HL-60/S4 treated with retinoic acid at 250 ng/mL for 4 days and 3 days (cell line): Measurements from ENCODE around the gene TOP3A.

Experiments
- in situ Hi-C: fragments of 300-500 bp; cut with MboI; formaldehyde crosslinking; loops from 2 replicates; pipeline ENCODE4 v1.7.0; 2022; ENCODE audit warnings: low sequenced_read_pairs

Gene TOP3A

DNA sequence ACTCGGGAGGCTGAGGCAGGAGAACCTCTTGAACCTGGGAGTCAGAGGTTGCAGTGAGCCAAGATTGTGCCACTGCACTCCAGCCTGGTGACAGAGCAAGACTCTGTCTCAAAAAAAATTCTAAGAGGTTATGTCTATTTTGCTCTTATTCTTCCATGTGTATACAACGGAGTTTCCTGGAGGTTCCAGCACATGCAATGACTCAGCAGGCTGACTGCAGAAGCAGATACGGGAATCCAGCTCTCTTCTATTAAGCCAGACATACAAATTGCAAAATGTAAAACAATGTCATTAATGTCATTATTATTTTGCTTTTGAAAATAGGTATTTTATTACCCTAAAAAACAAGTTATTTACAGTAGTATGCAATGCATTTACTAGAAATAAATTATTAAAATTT lies 35.9 kb downstream of the TOP3A start:
- in situ Hi-C loops = no loop called here

DNA sequence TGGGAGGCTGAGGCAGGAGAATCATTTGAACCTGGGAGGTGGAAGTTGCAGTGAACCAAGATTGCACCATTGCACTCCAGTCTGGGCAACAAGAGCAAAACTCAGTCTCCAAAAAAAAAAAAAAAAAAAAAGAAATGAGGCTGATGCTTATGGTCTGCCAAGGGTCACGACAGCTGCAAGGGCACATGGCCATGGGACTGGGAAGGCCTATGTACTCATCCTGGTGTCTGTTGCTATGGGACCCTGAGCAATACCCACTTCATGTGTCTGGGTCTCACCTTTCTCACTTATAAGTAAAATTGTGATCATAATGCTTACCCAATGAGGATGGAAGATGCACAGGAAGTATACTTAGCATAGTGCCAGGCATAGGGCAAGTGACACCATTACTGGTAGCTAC lies 37.7 kb downstream of the TOP3A start:
- in situ Hi-C loops = no loop called here

DNA sequence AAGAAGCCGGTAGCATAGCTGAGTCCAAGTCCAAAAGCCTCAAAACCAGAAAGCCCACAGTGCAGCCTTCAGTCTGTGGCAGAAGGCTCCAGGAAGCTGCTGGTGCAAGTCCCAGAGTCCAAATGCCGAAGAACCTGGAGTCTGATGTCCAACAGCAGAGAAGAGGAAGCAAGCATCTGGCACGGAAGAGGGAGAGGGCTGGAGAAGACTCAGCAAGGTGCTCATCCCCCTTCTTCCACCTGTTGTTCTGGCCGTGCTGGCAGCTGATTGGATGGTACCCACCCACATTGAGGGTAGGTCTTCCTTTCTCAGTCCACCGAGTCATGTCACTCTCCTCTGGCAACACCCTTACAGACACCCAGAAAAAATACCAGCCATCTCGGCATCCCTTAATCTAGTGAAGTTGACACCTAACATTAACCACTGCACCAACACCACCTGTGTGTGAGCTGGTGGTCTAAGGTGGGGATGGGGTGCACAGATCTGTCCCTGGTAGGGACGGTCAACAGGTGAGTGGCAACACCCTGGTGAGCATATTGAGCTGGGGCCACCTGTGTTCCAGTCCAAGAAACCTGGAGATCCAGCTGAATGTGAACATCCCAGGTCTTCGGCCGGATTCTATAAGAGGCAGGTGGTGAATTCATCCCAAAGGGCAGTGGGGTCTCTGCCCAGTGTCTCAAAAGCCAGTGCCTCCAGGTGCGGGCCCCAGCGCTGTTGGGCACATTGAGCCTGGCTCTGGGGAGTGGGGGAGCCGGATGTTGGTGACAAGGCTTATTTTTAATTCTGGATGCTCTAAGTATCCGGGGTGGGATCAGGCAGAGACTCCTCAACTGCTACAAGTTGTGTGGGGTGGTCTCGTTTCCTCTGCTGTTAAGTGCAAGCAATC lies 44.5 kb downstream of the TOP3A start:
- in situ Hi-C loops = no loop called here

- in situ Hi-C loops = no loop called here
Measured at GRCh38 chr17:18267927-18268711, 46.7 kb downstream of the TOP3A start.

- in situ Hi-C loops = no loop called here
Measured at GRCh38 chr17:18267366-18267765, 47.4 kb downstream of the TOP3A start.

DNA sequence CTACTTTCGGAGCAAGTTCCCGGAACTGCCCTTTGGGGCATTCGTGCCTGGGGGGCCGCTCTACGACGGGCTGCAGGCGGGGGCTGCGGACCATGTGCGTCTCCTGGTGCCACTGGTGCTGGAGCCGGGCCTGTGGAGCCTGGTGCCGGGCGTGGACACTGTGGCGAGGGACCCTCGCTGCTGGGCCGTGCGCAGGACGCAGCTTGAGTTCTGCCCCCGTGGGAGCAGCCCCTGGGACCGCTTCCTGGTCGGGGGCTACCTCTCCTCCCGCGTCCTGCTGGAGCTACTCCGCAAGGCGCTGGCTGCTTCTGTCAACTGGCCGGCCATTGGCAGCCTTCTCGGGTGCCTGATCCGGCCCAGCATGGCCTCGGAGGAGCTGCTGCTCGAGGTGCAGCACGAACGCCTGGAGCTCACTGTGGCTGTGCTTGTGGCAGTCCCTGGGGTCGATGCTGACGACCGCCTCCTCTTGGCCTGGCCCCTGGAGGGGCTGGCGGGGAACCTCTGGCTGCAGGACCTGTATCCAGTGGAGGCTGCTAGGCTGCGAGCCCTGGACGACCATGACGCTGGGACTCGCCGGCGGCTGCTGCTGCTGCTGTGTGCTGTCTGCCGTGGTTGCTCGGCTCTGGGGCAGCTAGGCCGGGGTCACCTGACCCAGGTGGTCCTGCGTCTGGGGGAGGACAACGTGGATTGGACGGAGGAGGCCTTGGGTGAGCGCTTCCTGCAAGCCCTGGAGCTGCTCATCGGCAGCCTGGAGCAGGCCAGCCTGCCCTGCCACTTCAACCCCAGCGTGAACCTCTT lies 50.7 kb downstream of the TOP3A start:
- in situ Hi-C loops = no loop called here

- in situ Hi-C loops = no loop called here
Measured at GRCh38 chr17:18262641-18263040, 52.2 kb downstream of the TOP3A start.

- in situ Hi-C loops = no loop called here
Measured at GRCh38 chr17:18262111-18262510, 52.7 kb downstream of the TOP3A start.

DNA sequence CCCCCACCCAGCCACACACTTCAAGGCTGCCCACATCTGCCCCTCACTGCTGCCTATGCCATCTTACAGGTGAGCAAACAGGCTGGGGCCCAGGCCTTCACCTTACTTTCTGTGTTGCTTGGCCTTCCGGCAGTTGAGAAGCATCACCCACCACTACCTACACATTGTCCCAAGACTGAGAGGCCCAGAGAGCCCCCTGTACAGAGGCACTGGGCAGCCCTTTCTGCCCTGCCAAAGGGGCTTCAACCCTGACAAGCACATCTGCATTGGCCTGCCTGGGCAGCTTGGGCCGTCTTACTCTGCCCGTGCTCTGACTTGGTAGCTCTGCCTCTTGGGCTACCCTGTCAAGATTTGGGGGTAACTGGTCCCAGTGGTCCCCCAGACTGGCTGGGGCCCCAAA lies 53.1 kb downstream of the TOP3A start:
- in situ Hi-C loops = no loop called here

DNA sequence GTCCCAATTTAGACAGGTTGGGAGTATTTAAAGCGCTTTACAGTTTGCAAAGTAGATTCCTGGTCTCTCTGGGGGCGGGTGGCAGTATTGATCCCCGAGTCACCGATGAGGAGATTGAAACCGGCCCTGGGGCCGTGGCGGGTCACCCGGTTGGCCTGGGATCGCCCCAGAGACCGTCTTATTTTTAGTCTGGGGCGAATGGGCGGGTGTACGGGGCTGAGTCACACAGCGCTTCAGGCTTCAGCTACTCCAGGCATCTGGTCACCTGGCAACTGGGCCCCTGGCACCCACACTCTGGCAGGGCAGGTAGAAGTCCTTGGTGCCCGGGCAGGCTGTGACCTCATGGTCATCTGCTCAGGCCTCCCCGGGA lies 53.7 kb downstream of the TOP3A start:
- in situ Hi-C loops = no loop called here

- in situ Hi-C loops = no loop called here
Measured at GRCh38 chr17:18260332-18261145, 54.3 kb downstream of the TOP3A start, which contains the start of gene MIEF2. MIEF2 (plus strand) TSS chr17:18260662; CDS start chr17:18262721, 2,059 bp downstream.

DNA sequence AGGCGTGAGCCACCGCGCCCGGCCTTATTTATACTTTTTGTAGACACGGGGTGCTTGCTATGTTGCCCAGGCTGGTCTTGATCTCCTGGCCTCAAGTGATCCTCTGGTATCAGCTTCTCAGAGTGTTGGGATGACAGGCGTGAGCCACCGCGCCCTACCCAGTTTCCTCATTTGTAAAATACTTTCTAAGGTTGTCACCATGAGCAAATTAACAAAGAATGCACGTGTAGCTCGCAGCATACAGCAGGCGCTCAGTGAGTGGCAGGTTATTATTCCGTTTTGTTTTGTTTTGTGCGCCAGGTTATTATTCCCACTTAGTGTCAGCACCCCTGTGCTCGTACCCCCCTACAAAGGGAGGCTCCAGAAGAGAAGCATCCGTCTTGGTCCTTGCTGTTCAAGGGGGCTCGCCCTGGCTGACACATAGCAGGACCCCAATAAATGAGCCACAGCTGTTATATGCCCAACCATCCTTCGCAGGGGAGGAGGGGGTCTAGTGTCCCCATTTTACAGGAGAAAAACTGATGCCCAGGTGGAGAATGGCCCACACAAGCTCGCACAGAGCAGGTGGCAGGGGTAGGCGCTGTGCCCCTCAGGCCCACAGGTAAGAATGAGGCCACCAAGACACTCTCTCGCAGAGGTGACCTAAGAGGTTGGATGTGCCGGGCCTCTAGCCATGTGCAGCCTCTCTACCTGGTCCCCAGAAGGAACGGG lies 55.0 kb downstream of the TOP3A start:
- in situ Hi-C loops = no loop called here

DNA sequence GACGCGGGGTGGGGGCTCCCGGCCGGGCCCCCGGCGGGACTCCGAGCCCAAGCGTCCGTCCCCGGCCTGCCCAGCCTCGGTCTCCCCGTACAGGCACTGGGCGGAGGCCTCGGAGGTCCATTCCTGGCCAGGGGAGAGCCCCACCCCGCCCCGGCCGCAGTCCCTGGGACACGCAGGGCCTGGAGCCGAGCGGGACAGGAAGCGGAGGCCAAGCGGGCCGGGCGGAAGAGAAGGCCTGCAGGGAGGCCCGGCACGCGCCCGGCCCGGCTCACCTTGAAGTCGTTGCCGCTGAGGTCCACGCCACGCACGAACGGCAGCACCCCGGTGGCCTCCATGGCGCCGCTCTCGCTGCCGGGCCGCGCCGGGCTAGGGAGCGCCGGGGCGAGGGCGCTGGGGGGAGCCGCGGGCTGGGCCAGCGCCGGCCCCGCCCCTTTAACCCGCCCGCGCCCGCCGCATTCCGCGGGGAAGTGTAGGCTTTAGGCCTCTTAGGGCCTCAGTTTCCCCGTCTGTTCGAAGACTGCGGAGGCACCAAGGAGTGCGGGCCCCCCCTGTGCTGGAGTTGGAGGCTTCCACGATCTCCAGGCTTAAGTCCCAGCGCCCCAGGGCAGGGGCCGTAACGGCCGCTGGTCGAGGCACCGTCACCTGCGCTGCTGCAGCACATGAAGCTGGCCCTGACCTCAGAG lies 56.3 kb downstream of the TOP3A start, which contains the start of gene FLII:
Gene FLII, minus strand, starts transcription at position 383 of the 683 bp plus-strand sequence. Its CDS starts 48 bp downstream, at position 335.
- in situ Hi-C loops = no loop called here

GRCh38 chr17:18257982-18258355 lies 56.8 kb downstream of the TOP3A start:
- in situ Hi-C loops = no loop called here

- in situ Hi-C loops = no loop called here
Measured at GRCh38 chr17:18257268-18257981, 57.4 kb downstream of the TOP3A start.

DNA sequence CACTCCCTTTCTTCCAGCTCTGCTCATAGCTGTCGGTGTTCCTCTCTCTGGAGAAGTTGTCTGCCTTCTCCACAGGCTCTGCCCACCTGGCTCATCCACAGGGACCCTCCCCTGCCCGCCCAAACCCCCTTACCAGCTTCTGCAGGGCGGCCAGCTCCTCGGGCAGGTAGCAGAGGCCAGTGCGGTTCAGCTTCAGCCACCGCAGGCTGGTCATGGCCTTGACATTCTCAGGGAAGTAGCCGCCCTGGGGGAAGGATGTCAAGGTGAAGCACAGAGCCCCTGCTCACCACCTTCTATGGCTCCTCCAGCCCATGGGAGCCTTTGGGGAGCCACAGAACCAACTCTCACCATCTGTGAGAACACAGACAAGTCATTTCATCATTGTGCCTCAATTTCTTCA lies 58.0 kb downstream of the TOP3A start:
- in situ Hi-C loops = no loop called here

- in situ Hi-C loops = no loop called here
Measured at GRCh38 chr17:18256351-18256750, 58.4 kb downstream of the TOP3A start.

DNA sequence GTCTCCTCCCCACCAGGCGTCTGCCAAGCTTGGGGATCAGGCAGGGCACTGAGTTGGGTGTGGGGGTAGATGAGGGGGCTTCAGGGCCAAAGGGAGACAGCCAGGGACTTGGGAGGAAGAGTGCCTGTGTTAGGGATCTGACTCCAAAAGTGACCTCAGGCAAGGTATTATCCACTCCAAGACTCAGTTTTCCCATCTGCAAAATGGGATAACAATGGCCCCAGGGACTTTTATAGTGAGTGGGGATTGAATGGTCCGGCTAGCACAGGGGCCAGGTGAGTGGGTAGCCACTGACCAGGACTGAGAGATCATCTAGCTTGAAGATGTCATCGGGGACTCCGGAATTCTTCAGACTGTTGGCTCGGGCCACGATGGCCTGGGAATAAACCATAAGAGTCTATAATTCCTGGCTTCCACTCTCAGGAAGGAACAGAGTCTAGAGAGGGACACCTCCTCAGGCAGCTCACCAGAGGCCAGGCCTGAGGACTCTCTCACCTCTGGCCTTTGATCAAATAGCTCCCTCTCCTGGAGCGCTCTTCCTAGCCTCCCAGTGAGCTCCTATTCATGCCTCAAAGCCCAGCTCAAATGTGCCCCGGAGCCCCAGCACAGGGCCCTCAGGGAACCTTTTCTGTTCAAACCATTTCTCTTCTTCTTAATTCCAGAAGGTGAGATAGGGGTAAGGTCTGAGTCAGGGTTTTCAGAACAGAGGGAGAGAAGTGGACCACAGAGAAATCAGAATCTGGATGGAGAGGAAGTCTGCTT lies 59.7 kb downstream of the TOP3A start:
- in situ Hi-C loops = no loop called here
